Upper lobe of left lung (tissue), 4 donors: Measurements from ENCODE around the gene RBMS1.

Experiments used
- POLR2AphosphoS5 ChIP-seq, 2 donors: sonication (generic); formaldehyde crosslinking; IDR thresholded peaks; one replicate each; pipeline ENCODE4 v1.5.1; 2017; ENCODE audit warnings: antibody characterized with exemption in 2 of 2
- TF ChIP-seq, protein P1 (sequence below), 6 experiments: fragments of 450-650 bp in 4 of 6; fragments of 200-600 bp in 2 of 6; sonication (generic) in 2 of 6; IDR thresholded peaks; one replicate each; pipeline ENCODE4 v1.5.1; 2016 to 2019; ENCODE audit warnings: antibody characterized with exemption in 6 of 6

DNA sequence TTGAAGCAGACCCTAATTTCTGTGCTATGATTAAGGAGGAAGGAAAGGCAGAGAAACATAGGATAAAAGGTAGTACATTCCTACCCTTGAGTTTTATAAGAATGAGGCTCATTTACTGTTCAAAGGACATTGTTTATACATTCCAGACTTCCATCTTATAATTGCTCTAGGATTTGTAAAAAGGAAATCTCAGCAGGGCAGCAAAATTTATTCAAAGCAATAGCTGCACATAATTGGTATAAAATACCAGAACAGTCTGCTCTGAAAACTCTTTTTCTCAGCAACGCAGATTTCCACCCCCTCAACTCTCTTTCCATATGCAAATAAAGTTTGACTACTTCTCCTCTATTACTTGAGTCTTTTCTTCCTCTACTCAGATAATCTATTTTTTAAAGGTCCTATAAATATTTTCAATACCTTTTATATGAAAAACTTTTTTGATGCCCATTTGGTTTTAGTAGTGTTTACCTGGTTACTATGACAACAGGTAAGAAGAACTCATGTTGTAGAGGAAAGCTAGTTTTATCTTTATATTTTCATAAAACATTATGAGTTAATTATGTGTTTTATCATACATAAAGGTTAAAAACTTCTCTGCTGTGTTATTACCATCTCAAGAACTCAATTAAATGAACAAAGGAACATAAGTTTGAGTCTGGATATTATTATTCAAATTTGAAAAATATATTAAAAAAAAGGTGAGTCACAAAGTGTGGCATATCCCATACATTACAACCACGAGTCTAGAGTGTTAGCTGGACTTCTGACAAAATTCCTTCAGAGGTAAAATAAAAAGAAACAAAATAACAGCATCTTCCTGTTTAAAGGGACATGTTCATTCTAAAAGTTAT lies 19.9 kb downstream of the RBMS1 start:
- TF ChIP-seq, protein P1, sequence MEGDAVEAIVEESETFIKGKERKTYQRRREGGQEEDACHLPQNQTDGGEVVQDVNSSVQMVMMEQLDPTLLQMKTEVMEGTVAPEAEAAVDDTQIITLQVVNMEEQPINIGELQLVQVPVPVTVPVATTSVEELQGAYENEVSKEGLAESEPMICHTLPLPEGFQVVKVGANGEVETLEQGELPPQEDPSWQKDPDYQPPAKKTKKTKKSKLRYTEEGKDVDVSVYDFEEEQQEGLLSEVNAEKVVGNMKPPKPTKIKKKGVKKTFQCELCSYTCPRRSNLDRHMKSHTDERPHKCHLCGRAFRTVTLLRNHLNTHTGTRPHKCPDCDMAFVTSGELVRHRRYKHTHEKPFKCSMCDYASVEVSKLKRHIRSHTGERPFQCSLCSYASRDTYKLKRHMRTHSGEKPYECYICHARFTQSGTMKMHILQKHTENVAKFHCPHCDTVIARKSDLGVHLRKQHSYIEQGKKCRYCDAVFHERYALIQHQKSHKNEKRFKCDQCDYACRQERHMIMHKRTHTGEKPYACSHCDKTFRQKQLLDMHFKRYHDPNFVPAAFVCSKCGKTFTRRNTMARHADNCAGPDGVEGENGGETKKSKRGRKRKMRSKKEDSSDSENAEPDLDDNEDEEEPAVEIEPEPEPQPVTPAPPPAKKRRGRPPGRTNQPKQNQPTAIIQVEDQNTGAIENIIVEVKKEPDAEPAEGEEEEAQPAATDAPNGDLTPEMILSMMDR (IDR thresholded peaks at IDR 0.05), result no peak
- TF ChIP-seq POLR2AphosphoS5 (IDR thresholded peaks at IDR 0.05), result no peak
